Measurements from ENCODE around the gene EIF2S1. TPM values are rescaled to one million over a fixed set of nuclear protein-coding genes. Genes with fewer than 3 reads are reported as not detected.

The EIF2S1 gene
- total RNA-seq, 1 donor from 2014 or later = 193 TPM

DNA sequence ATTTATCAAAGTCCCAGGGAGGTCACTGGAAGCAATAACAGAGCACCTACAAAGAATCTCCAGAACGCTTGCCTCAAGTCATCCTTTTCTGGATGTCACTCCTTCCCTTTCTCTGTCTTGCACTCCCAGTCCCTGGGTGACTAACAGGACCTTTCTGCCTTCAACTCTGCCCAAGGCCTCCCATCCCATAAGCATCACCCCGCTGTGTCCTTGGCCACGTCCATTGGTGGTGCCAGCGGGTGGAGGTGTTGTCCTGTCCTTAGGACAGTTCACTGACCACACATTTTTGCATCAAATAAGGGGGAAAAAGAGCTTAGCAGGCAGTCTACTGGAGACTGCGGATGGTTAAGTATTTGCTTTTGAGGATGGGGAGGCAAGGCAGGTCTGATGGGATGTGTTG lies 75.5 kb downstream of the EIF2S1 start:
- H3F3A ChIP-seq (ENCODE audit: low read depth) = no peaks in the 10 kb centered on the region
- H3K4me3 Mint-ChIP-seq = no peak overlapping the region
- no peak overlapping the region for H3K27ac Mint-ChIP-seq
- no peaks in the 10 kb centered on the region for H3K36me3 ChIP-seq
- no peak overlapping the region for H3K27ac ChIP-seq
- H3K9me3 ChIP-seq (ENCODE audit: low read depth) = no peaks in the 10 kb centered on the region
- H3K79me2 ChIP-seq (ENCODE audit: low read depth) = no peaks in the 10 kb centered on the region
- H3K27me3 Mint-ChIP-seq (ENCODE audit: insufficient read depth, low read depth) = peaks cover 8% of the 10 kb centered on the region
- no peak for DNase-seq (ENCODE audit: low spot score)
- H3K36me3 Mint-ChIP-seq = no peaks in the 10 kb centered on the region
- no peak overlapping the region for H2AFZ ChIP-seq (replicated peaks)
- no peaks in the 10 kb centered on the region for H3K4me1 ChIP-seq
- peaks cover 6% of the 10 kb centered on the region for H3K4me1 Mint-ChIP-seq
- TF ChIP-seq EZH2 (IDR thresholded peaks at IDR 0.05) = no peak
- H3K9ac ChIP-seq = no peak overlapping the region
- H3K4me2 ChIP-seq = no peak overlapping the region
- no peaks in the 10 kb centered on the region for H3K27me3 ChIP-seq
- H3K9me3 Mint-ChIP-seq = no peaks in the 10 kb centered on the region
- H4K20me1 ChIP-seq (ENCODE audit: low read depth) = no peaks in the 10 kb centered on the region
- H3K4me3 ChIP-seq = no peak overlapping the region

Small RNA genes lying within 50 kb of the gene (small RNA-seq; reads per million reads assigned to genes)
- gene RF00019 = not detected

Other genes with a start within 250 kb of the EIF2S1 start
- not detected in 2 replicates for gene GARIN2, start 170.9 kb upstream of the EIF2S1 start, total RNA-seq (ENCODE audit: low replicate concordance)
- gene PALS1, start 118.9 kb upstream of the EIF2S1 start, total RNA-seq (ENCODE audit: low replicate concordance) = 28.2 and 47.0 TPM in 2 replicates
- gene ATP6V1D, start 524 bp upstream of the EIF2S1 start, total RNA-seq (ENCODE audit: low replicate concordance) = 79.9 and 89.4 TPM in 2 replicates
- gene PLEK2, start 51.8 kb downstream of the EIF2S1 start, total RNA-seq (ENCODE audit: low replicate concordance) = not detected in 2 replicates
- gene TMEM229B, start 128.4 kb downstream of the EIF2S1 start, total RNA-seq (ENCODE audit: low replicate concordance) = 0.12 TPM in 1 of 2 replicates, not detected in the other
- 10.1 and 17.6 TPM in 2 replicates for gene PLEKHH1, start 173.0 kb downstream of the EIF2S1 start, total RNA-seq (ENCODE audit: low replicate concordance)
- gene PIGH, start 239.9 kb downstream of the EIF2S1 start, total RNA-seq (ENCODE audit: low replicate concordance) = 15.8 and 20.4 TPM in 2 replicates